HEK293 (cell line): ENCODE results near the gene SLC11A2.

ENCODE experiments used
- CTCF ChIP-seq: fragments of 450-650 bp; formaldehyde crosslinking; IDR thresholded peaks from 2 replicates; pipeline ENCODE4 v1.5.1; 2016; ENCODE audit warnings: missing biosample characterization, missing genetic modification characterization
- EGR2 ChIP-seq: fragments of 450-650 bp; formaldehyde crosslinking; IDR thresholded peaks from 2 replicates; pipeline ENCODE4 v1.5.1; 2016; ENCODE audit warnings: low read depth, missing biosample characterization, missing genetic modification characterization
- KLF9 ChIP-seq: fragments of 450-650 bp; formaldehyde crosslinking; IDR thresholded peaks from 2 replicates; pipeline ENCODE4 v1.5.1; 2016; ENCODE audit warnings: missing biosample characterization, missing genetic modification characterization, low read depth
- PBX3 ChIP-seq: sonication (generic); formaldehyde crosslinking; IDR thresholded peaks from 2 replicates; pipeline ENCODE4 v1.8.1; 2022; ENCODE audit warnings: mild to moderate bottlenecking, moderate library complexity, missing genetic modification reagents
- PRDM4 ChIP-seq: fragments of 450-650 bp; formaldehyde crosslinking; IDR thresholded peaks from 2 replicates; pipeline ENCODE4 v1.5.1; 2017; ENCODE audit warnings: missing biosample characterization, missing genetic modification characterization
- RBAK ChIP-seq: fragments of 450-650 bp; formaldehyde crosslinking; IDR thresholded peaks from 2 replicates; pipeline ENCODE4 v1.5.1; 2016; ENCODE audit warnings: missing biosample characterization, missing genetic modification characterization
- SP3 ChIP-seq: fragments of 450-650 bp; formaldehyde crosslinking; IDR thresholded peaks from 2 replicates; pipeline ENCODE4 v1.5.1; 2016; ENCODE audit warnings: missing biosample characterization, missing genetic modification characterization
- ZBTB20 ChIP-seq: fragments of 450-650 bp; formaldehyde crosslinking; IDR thresholded peaks from 2 replicates; pipeline ENCODE4 v1.5.1; 2016; ENCODE audit warnings: missing biosample characterization, missing genetic modification characterization
- ZFP3 ChIP-seq: fragments of 450-650 bp; formaldehyde crosslinking; IDR thresholded peaks from 2 replicates; pipeline ENCODE4 v1.5.1; 2016; ENCODE audit warnings: low read depth, missing biosample characterization, missing genetic modification characterization
- ZNF211 ChIP-seq: fragments of 450-650 bp; formaldehyde crosslinking; IDR thresholded peaks from 2 replicates; pipeline ENCODE4 v1.5.1; 2016; ENCODE audit warnings: low read depth, missing biosample characterization, missing genetic modification characterization
- ZNF354C ChIP-seq: fragments of 450-650 bp; formaldehyde crosslinking; IDR thresholded peaks from 2 replicates; pipeline ENCODE4 v1.5.1; 2016; ENCODE audit warnings: missing biosample characterization, missing genetic modification characterization, low read depth, borderline replicate concordance
- ZNF416 ChIP-seq: fragments of 450-650 bp; formaldehyde crosslinking; IDR thresholded peaks from 2 replicates; pipeline ENCODE4 v1.5.1; 2016; ENCODE audit warnings: missing biosample characterization, missing genetic modification characterization
- ZNF585B ChIP-seq: fragments of 450-650 bp; formaldehyde crosslinking; IDR thresholded peaks from 2 replicates; pipeline ENCODE4 v1.5.1; 2016; ENCODE audit warnings: missing biosample characterization, missing genetic modification characterization

- TF ChIP-seq SP3 (tag by site-specific recombination) (no peak), CTCF (tag by site-specific recombination) (no peak), KLF9 (tag by site-specific recombination) (no peak), PRDM4 (tag by site-specific recombination) (no peak), ZFP3 (tag by site-specific recombination) (no peak), ZNF416 (no peak), PBX3 (CRISPR knock-in tag) (no peak), ZNF354C (tag by site-specific recombination) (no peak), ZNF585B (no peak), EGR2 (0 out of 2 replicates have a peak, but pooled peaks have one; percentile 15), ZNF211 (tag by site-specific recombination) (no peak), RBAK (tag by site-specific recombination) (no peak), ZBTB20 (tag by site-specific recombination) (no peak)
Observed at GRCh38 chr12:51067229-51067628, 41.0 kb upstream of the SLC11A2 start.
